K562 (cell line): Measurements from ENCODE around the gene EOMES. TPM values are rescaled to one million over a fixed set of nuclear protein-coding genes. Genes with fewer than 3 reads are reported as not detected.

Experiments
- ATAC-seq: fragments of 200-7000 bp; cut with Tn5 transposase; 3 replicates; pipeline ENCODE4 v1.9.1; 2020; ENCODE audit warnings: moderate library complexity
- BruUV-seq: library from RNA; stranded (reverse); fragments of 400-500 nt; replicated peaks from 2 replicates; lab custom pipeline; 2021; lab: Mats Ljungman, UMichigan
- CTCF ChIA-PET: fragments of 300-600 bp; formaldehyde crosslinking; extraction: SDS; loops from one replicate; lab custom pipeline; 2021; ENCODE audit warnings: low intra/inter-chr PET ratio; lab: Yijun Ruan, JAX
- POLR2A ChIA-PET: fragments of 300-600, 350-650 bp; sonication (Branson Sonifier 250); formaldehyde crosslinking; extraction: SDS; loops from one replicate; lab custom pipeline; 2021; ENCODE audit warnings: antibody characterized with exemption, inconsistent platforms; lab: Yijun Ruan, JAX
- DNase-seq, 4 experiments: peaks; one replicate each; pipeline versions ENCODE4 v3.0.0 to v3.0.0-alpha.2; 2011 to 2018; ENCODE audit warnings: low spot score in 3 of 4, mixed read lengths in 3 of 4; ENCODE audit errors: extremely low read depth in 1 of 4
- FAIRE-seq: peaks from 2 replicates; lab custom pipeline; 2011; peaks lifted over from hg19 to GRCh38; lab: Jason Lieb, UNC
- H2AFZ ChIP-seq: 2 replicates; pipeline ENCODE4 v1.6.0; 2011; ENCODE audit warnings: low read depth, low read length, control low read depth, inconsistent platforms
- H3K27ac ChIP-seq: fragments of 200-600 bp; 3 replicates; pipeline ENCODE4 v1.8.0; 2011; ENCODE audit warnings: low read depth, mild to moderate bottlenecking, control low read depth, inconsistent platforms, low read length, moderate library complexity, mixed read lengths; ENCODE audit errors: extremely low read depth
- H3K27me3 ChIP-seq, 2 experiments: fragments of 300-600 bp in 1 of 2; 2 replicates in 1 of 2; 3 replicates in 1 of 2; pipeline versions ENCODE4 v1.6.0 to v1.8.0; 2011; ENCODE audit warnings: inconsistent platforms in 2 of 2, low read length in 2 of 2, mild to moderate bottlenecking in 1 of 2, mixed read lengths in 1 of 2, moderate library complexity in 1 of 2; ENCODE audit not compliant: control insufficient read depth in 2 of 2, insufficient read depth in 2 of 2
- H3K36me3 ChIP-seq: fragments of 300-600 bp; 3 replicates; pipeline ENCODE4 v1.8.0; 2011; ENCODE audit warnings: mild to moderate bottlenecking, low read length, inconsistent platforms; ENCODE audit not compliant: control insufficient read depth, insufficient read depth
- H3K4me1 ChIP-seq, 2 experiments: fragments of 200-600 bp in 1 of 2; replicated peaks in 1 of 2; 2 replicates in 1 of 2; 3 replicates in 1 of 2; pipeline versions ENCODE4 v1.5.1 to v1.8.0; 2011; ENCODE audit warnings: inconsistent platforms in 2 of 2, low read length in 2 of 2, mild to moderate bottlenecking in 1 of 2, mixed read lengths in 1 of 2, moderate library complexity in 1 of 2; ENCODE audit not compliant: control insufficient read depth in 2 of 2, insufficient read depth in 2 of 2
- H3K4me2 ChIP-seq: 2 replicates; pipeline ENCODE4 v1.6.1; 2011; ENCODE audit warnings: low read length, control low read depth, inconsistent platforms, mixed read lengths; ENCODE audit not compliant: insufficient read depth
- H3K4me3 ChIP-seq: fragments of 200-600 bp; sonication (generic), shearing (Covaris generic); 2 replicates; pipeline ENCODE4 v1.5.1; 2016; ENCODE audit warnings: control low read depth, inconsistent platforms
- H3K79me2 ChIP-seq: fragments of 200-600 bp; 3 replicates; pipeline ENCODE4 v1.8.0; 2011; ENCODE audit warnings: low read length, inconsistent platforms; ENCODE audit not compliant: control insufficient read depth, insufficient read depth
- H3K9ac ChIP-seq, 2 experiments: 2 replicates each; pipeline versions ENCODE4 v1.6.0 to v1.6.1; 2011; ENCODE audit warnings: low read depth in 2 of 2, low read length in 2 of 2, control low read depth in 1 of 2, inconsistent platforms in 1 of 2, mild to moderate bottlenecking in 1 of 2, mixed read lengths in 1 of 2; ENCODE audit not compliant: insufficient read depth in 1 of 2
- H3K9me1 ChIP-seq: one replicate; pipeline ENCODE4 v1.6.0; 2011; ENCODE audit warnings: inconsistent platforms, mild to moderate bottlenecking, low read length, moderate library complexity; ENCODE audit not compliant: control insufficient read depth, insufficient read depth
- H3K9me3 ChIP-seq: replicated peaks from 2 replicates; pipeline ENCODE4 v1.5.1; 2011; ENCODE audit warnings: low read depth, low read length, inconsistent platforms; ENCODE audit not compliant: control insufficient read depth, insufficient read depth
- H4K20me1 ChIP-seq: replicated peaks from 2 replicates; pipeline ENCODE4 v1.6.1; 2011; ENCODE audit warnings: low read length, inconsistent platforms, mixed read lengths; ENCODE audit not compliant: control insufficient read depth, insufficient read depth
- CBFB ChIP-seq: sonication (generic); formaldehyde crosslinking; IDR thresholded peaks from 2 replicates; pipeline ENCODE4 v1.4.0; 2020; ENCODE audit warnings: mild to moderate bottlenecking, missing genetic modification reagents
- ELF1 ChIP-seq: fragments of 200-800 bp; sonication (Bioruptor generic); IDR thresholded peaks from 2 replicates; pipeline ENCODE4 v1.6.1; 2016; ENCODE audit warnings: missing genetic modification characterization, missing compliant biosample characterization
- ETV1 ChIP-seq: fragments of 450-650 bp; conservative IDR thresholded peaks from 2 replicates; pipeline ENCODE4 v1.6.1; 2016; ENCODE audit warnings: missing genetic modification characterization, control low read depth, low read depth, missing compliant biosample characterization
- HIVEP1 ChIP-seq: fragments of 250-450 bp; sonication (Bioruptor Pico); IDR thresholded peaks from 2 replicates; pipeline ENCODE4 v1.4.0; 2020; ENCODE audit warnings: mild to moderate bottlenecking
- HNRNPK ChIP-seq: fragments of 200-400 bp; formaldehyde crosslinking; IDR thresholded peaks from one replicate; pipeline ENCODE4 v1.6.1; 2018; ENCODE audit warnings: mild to moderate bottlenecking, low read depth, low read length; ENCODE audit not compliant: poor library complexity, severe bottlenecking
- KAT8 ChIP-seq: fragments of 450-650 bp; IDR thresholded peaks from 2 replicates; pipeline ENCODE4 v1.6.1; 2016; ENCODE audit warnings: low read depth, mild to moderate bottlenecking
- KDM4B ChIP-seq, 2 experiments: fragments of 450-650 bp in 1 of 2; sonication (generic) in 1 of 2; IDR thresholded peaks; 2 replicates each; pipeline ENCODE4 v1.6.1; 2016 to 2017; ENCODE audit warnings: borderline replicate concordance in 2 of 2, antibody characterized with exemption in 1 of 2, low read depth in 1 of 2, mild to moderate bottlenecking in 1 of 2
- MED1 ChIP-seq: sonication (generic); formaldehyde crosslinking; IDR thresholded peaks from 2 replicates; pipeline ENCODE4 v1.8.1; 2023; ENCODE audit warnings: missing genetic modification reagents, borderline replicate concordance
- NFE2L1 ChIP-seq: fragments of 450-650 bp; IDR thresholded peaks from 2 replicates; pipeline ENCODE4 v1.6.1; 2016; ENCODE audit warnings: missing genetic modification characterization, low read depth, mild to moderate bottlenecking, missing compliant biosample characterization, moderate library complexity, borderline replicate concordance
- PREB ChIP-seq: sonication (generic); formaldehyde crosslinking; IDR thresholded peaks from 2 replicates; pipeline ENCODE4 v1.8.1; 2023; ENCODE audit warnings: mild to moderate bottlenecking, missing genetic modification reagents
- WGBS: fragments of 100-300 bp; shearing (Covaris generic); methylation state at CpG from one replicate; pipeline ENCODE4 v1.1.6; 2016; ENCODE audit warnings: low coverage, mixed read lengths; ENCODE audit not compliant: insufficient coverage; ENCODE audit errors: missing lambda C conversion rate; 5-methylcytosine and 5-hydroxymethylcytosine counted together
- in situ Hi-C: fragments of 300-500 bp; cut with MboI; formaldehyde crosslinking; loops from 4 replicates; pipeline ENCODE4 v1.15.0; 2018; ENCODE audit warnings: inconsistent platforms, mixed read lengths
- intact Hi-C: fragments of 100-400 bp; cut with micrococcal nuclease; formaldehyde crosslinking; loops from 2 replicates; pipeline ENCODE4 v1.14.2; 2022
- polyA plus RNA-seq, 8 experiments: library from polyadenylated mRNA; depleted of rRNA in 4 of 8; stranded (reverse) in 5 of 8; unstranded in 3 of 8; fragments of >200 nt; fragmentation: Nextera tagmentation in 2 of 8; fragmentation: Illumina TruSeq in 1 of 8; extraction: Ambion mirVana in 2 of 8; extraction: Trizol in 1 of 8; gene quantifications; 2 replicates each; pipeline versions ENCODE4 v1.2.1 to v1.2.3, GENCODE V29; 2011 to 2014; ENCODE audit warnings: inconsistent platforms in 1 of 8, missing spikeins in 1 of 8
- total RNA-seq, 7 experiments: library from RNA; depleted of rRNA in 6 of 7; stranded (reverse); fragments of >200 nt in 6 of 7; fragmentation: Illumina TruSeq in 2 of 7; extraction: Trizol in 2 of 7; gene quantifications; 2 replicates each; pipeline versions ENCODE4 v1.2.1 to v1.2.3, GENCODE V29; 2011 to 2021; ENCODE audit warnings: low replicate concordance in 1 of 7
- TF ChIP-seq, protein P1 (sequence below): fragments of 250-450 bp; sonication (Bioruptor Pico); IDR thresholded peaks from 2 replicates; pipeline ENCODE4 v1.4.0; 2020; ENCODE audit warnings: mild to moderate bottlenecking, moderate library complexity

The EOMES gene
- total and polyA plus RNA-seq, 9 of the 15 experiments (the other 6 are each of a cell fraction or from before 2014, with no cell fraction given), result 0.07 TPM; not detected in 8

- DNase-seq (no peak), ATAC-seq (no peak), FAIRE-seq (no peak)
- no peak for TF ChIP-seq NFE2L1
- TF ChIP-seq PREB (CRISPR knock-in tag), result no peak
- TF ChIP-seq HNRNPK, result no peak
- no peak for TF ChIP-seq CBFB
- TF ChIP-seq KDM4B (IDR thresholded peaks at IDR 0.05; ENCODE audit: borderline replicate concordance in 2 of 2, low read depth in 1 of 2), result no peak
- no peak for TF ChIP-seq ELF1 (tag)
- TF ChIP-seq KAT8, result no peak
- TF ChIP-seq ETV1 (tag), result no peak
- TF ChIP-seq HIVEP1 (CRISPR knock-in tag), result no peak
- TF ChIP-seq, protein P1, sequence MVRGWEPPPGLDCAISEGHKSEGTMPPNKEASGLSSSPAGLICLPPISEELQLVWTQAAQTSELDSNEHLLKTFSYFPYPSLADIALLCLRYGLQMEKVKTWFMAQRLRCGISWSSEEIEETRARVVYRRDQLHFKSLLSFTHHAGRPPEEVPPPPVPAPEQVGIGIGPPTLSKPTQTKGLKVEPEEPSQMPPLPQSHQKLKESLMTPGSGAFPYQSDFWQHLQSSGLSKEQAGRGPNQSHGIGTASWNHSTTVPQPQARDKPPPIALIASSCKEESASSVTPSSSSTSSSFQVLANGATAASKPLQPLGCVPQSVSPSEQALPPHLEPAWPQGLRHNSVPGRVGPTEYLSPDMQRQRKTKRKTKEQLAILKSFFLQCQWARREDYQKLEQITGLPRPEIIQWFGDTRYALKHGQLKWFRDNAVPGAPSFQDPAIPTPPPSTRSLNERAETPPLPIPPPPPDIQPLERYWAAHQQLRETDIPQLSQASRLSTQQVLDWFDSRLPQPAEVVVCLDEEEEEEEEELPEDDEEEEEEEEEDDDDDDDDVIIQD (CRISPR knock-in tag), result no peak
- TF ChIP-seq MED1 (CRISPR knock-in tag), result no peak
- Histone ChIP-seq H3K36me3 (no peaks in the 10 kb centered on the region), H2AFZ (no peak overlapping the region), H3K4me2 (no peak overlapping the region), H3K79me2 (no peaks in the 10 kb centered on the region), H3K9ac (no peak overlapping the region), H3K27me3 (no peaks in the 10 kb centered on the region), H3K4me3 (no peak overlapping the region), H3K9me1 (no peaks in the 10 kb centered on the region), H3K9me3 (no peaks in the 10 kb centered on the region), H3K4me1 (no peaks in the 10 kb centered on the region), H3K27ac (no peak overlapping the region), H4K20me1 (no peaks in the 10 kb centered on the region)
- ChIA-PET CTCF (no interaction called here), POLR2A (no interaction called here)
- in situ Hi-C loops, result no loop called here
- no TSS peak for BruUV-seq
- intact Hi-C loops, result no loop called here
- WGBS, result 0% methylated on average over 3 of the region's 3 CpGs
These were observed 24.7 kb upstream of the EOMES start for GRCh38 chr3:27746838-27747237.
